ENCODE data around the gene BNIP5.

Gene BNIP5

DNA sequence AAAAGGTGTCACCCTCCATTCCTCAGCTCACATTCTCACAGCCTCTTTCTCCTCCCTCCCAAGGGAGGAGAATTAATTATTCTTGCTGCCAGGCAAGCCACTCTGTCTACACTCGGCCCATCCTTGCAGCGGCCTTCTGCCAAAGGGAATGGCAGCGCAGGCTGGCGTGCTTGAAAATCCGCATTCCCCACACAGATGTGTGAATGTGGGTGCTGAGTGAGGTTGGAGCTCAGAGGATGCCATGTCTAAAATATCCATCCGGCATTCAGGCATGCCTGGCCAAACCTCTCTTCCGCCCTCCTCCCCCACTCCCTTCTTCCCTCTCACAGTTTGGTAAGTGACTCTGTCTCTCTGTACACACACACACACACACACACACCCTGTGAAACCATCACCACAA lies 39.2 kb downstream of the BNIP5 start (continued):
- no peak for TF ChIP-seq ZFP3 (CRISPR knock-in tag; IDR thresholded peaks at IDR 0.05)

DNA sequence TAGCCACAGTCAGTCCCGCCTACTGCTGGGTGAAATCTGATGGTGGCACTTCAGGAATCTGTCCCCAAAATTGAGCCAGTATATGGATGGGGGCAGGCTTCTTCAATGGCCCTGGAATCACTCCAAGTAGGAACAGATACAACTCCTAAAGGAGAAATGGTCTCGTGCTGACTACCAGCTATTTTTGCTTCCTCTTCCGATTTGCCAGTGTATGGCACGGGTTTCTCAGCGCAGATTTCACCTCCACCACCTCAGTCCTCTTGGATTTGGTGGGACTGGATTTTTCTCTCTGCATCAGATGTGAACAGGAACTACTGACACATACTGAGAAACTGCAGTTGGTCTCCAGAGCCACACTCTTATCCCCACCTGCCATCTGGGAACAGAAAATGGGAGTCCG lies 39.6 kb downstream of the BNIP5 start:
- no peak for ATAC-seq
- TF ChIP-seq CSDC2 (CRISPR knock-in tag; IDR thresholded peaks at IDR 0.05) (no peak), ZFP30 (CRISPR knock-in tag; IDR thresholded peaks at IDR 0.05) (no peak), ZNF8 (CRISPR knock-in tag; IDR thresholded peaks at IDR 0.05) (no peak), ZNF70 (CRISPR knock-in tag; IDR thresholded peaks at IDR 0.05) (no peak), ZNF565 (CRISPR knock-in tag; conservative IDR thresholded peaks at IDR 0.05; ENCODE audit: low read depth) (no peak), TCF4 (CRISPR knock-in tag; IDR thresholded peaks at IDR 0.05; ENCODE audit: borderline replicate concordance) (no peak), OSR1 (CRISPR knock-in tag; IDR thresholded peaks at IDR 0.05) (no peak), BACH2 (CRISPR knock-in tag; IDR thresholded peaks at IDR 0.05; ENCODE audit: borderline replicate concordance) (no peak)
- TF ChIP-seq, protein P1, sequence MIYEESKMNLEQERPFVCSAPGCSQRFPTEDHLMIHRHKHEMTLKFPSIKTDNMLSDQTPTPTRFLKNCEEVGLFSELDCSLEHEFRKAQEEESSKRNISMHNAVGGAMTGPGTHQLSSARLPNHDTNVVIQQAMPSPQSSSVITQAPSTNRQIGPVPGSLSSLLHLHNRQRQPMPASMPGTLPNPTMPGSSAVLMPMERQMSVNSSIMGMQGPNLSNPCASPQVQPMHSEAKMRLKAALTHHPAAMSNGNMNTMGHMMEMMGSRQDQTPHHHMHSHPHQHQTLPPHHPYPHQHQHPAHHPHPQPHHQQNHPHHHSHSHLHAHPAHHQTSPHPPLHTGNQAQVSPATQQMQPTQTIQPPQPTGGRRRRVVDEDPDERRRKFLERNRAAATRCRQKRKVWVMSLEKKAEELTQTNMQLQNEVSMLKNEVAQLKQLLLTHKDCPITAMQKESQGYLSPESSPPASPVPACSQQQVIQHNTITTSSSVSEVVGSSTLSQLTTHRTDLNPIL (CRISPR knock-in tag; IDR thresholded peaks at IDR 0.05; ENCODE audit: low read depth) = no peak
- TF ChIP-seq, protein P2, sequence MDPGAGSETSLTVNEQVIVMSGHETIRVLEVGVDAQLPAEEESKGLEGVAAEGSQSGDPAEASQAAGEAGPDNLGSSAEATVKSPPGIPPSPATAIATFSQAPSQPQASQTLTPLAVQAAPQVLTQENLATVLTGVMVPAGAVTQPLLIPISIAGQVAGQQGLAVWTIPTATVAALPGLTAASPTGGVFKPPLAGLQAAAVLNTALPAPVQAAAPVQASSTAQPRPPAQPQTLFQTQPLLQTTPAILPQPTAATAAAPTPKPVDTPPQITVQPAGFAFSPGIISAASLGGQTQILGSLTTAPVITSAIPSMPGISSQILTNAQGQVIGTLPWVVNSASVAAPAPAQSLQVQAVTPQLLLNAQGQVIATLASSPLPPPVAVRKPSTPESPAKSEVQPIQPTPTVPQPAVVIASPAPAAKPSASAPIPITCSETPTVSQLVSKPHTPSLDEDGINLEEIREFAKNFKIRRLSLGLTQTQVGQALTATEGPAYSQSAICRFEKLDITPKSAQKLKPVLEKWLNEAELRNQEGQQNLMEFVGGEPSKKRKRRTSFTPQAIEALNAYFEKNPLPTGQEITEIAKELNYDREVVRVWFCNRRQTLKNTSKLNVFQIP (CRISPR knock-in tag; IDR thresholded peaks at IDR 0.05; ENCODE audit: borderline replicate concordance, low read depth) = no peak
- TF ChIP-seq, protein P3, sequence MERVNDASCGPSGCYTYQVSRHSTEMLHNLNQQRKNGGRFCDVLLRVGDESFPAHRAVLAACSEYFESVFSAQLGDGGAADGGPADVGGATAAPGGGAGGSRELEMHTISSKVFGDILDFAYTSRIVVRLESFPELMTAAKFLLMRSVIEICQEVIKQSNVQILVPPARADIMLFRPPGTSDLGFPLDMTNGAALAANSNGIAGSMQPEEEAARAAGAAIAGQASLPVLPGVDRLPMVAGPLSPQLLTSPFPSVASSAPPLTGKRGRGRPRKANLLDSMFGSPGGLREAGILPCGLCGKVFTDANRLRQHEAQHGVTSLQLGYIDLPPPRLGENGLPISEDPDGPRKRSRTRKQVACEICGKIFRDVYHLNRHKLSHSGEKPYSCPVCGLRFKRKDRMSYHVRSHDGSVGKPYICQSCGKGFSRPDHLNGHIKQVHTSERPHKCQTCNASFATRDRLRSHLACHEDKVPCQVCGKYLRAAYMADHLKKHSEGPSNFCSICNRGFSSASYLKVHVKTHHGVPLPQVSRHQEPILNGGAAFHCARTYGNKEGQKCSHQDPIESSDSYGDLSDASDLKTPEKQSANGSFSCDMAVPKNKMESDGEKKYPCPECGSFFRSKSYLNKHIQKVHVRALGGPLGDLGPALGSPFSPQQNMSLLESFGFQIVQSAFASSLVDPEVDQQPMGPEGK (CRISPR knock-in tag; IDR thresholded peaks at IDR 0.05; ENCODE audit: borderline replicate concordance) = no peak

DNA sequence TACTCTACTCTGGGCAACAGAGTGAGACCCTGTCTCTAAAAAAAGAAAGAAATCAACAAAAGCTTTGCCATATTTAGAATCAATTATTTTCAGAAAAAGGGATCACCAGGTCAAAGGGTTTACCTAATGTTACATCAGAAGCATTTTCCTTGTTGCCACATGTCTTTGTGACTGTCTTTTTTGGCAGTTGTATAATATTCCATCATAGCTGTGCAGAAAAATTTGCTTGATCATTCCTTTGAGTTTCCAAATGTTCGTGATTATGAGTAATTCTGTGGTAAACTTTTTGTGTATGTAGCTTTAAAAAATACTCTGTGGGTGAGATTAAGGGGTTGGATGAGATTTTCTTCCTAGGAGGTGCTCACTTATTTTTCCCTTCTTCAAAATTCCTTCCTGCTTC lies 40.4 kb downstream of the BNIP5 start:
- TF ChIP-seq ZNF70 (CRISPR knock-in tag; IDR thresholded peaks at IDR 0.05) (no peak), ARNTL (CRISPR knock-in tag; IDR thresholded peaks at IDR 0.05; ENCODE audit: borderline replicate concordance, low read depth) (no peak), ZNF565 (CRISPR knock-in tag; conservative IDR thresholded peaks at IDR 0.05; ENCODE audit: low read depth) (no peak), SNAI2 (CRISPR knock-in tag; IDR thresholded peaks at IDR 0.05) (no peak), GLIS3 (CRISPR knock-in tag; IDR thresholded peaks at IDR 0.05) (no peak), BACH2 (CRISPR knock-in tag; IDR thresholded peaks at IDR 0.05; ENCODE audit: borderline replicate concordance) (no peak), ISL1 (CRISPR knock-in tag; IDR thresholded peaks at IDR 0.05) (no peak), CSDC2 (CRISPR knock-in tag; IDR thresholded peaks at IDR 0.05) (no peak)
- TF ChIP-seq, protein P3 (CRISPR knock-in tag; IDR thresholded peaks at IDR 0.05; ENCODE audit: borderline replicate concordance) = no peak
- TF ChIP-seq, protein P1 (CRISPR knock-in tag; IDR thresholded peaks at IDR 0.05; ENCODE audit: low read depth) = no peak
- TF ChIP-seq, protein P2 (CRISPR knock-in tag; IDR thresholded peaks at IDR 0.05; ENCODE audit: borderline replicate concordance, low read depth) = no peak
- TF ChIP-seq, protein P4, sequence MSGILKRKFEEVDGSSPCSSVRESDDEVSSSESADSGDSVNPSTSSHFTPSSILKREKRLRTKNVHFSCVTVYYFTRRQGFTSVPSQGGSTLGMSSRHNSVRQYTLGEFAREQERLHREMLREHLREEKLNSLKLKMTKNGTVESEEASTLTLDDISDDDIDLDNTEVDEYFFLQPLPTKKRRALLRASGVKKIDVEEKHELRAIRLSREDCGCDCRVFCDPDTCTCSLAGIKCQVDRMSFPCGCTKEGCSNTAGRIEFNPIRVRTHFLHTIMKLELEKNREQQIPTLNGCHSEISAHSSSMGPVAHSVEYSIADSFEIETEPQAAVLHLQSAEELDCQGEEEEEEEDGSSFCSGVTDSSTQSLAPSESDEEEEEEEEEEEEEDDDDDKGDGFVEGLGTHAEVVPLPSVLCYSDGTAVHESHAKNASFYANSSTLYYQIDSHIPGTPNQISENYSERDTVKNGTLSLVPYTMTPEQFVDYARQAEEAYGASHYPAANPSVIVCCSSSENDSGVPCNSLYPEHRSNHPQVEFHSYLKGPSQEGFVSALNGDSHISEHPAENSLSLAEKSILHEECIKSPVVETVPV (CRISPR knock-in tag; IDR thresholded peaks at IDR 0.05) = no peak
- ATAC-seq = no peak
